ENCODE results near the gene PAPSS2. TPM values are rescaled to one million over a fixed set of nuclear protein-coding genes. Genes with fewer than 3 reads are reported as not detected.

PAPSS2 gene
- total RNA-seq, 2 experiments from 2014 or later = 0.05 to 0.30 TPM

DNA sequence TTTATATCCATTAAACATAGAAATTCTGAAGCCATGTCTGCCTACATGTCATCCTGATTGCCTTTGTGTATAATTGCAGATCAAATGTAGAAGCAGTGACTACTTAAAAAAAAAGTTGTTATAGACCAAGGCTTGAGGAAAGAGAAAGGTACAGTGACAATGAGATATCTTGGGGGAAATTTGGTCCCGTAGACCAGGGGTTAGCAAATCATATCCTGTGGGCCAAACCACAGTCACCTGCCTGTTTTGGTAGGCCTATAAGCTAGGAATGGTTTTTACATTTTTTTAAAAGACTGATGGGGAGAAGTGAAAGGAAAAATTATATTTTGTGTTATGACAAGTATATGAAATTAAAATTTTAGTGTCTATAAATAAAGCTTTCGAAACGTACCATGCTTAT lies 12.9 kb downstream of the PAPSS2 start:
- ChIA-PET CTCF (interaction anchor here (0.6 kb wide), 1 partner anchor 100 kb away, joined by 3 read pairs; no protein-coding TSS in a partner anchor), POLR2A (no interaction called here)
- intact Hi-C loops (cut with DNase I, micrococcal nuclease) = no loop called here
- ATAC-seq = no peak
- Mint-ChIP-seq H3K4me1 (peaks cover 7% of the 10 kb centered on the region), H3K4me3 (no peak overlapping the region), H3K9me3 (ENCODE audit: low read depth) (no peaks in the 10 kb centered on the region), H3K27me3 (peaks cover 4% of the 10 kb centered on the region), H3K36me3 (ENCODE audit: low read depth) (no peaks in the 10 kb centered on the region), H3K27ac (no peak overlapping the region)
- DNase-seq = no peak

DNA sequence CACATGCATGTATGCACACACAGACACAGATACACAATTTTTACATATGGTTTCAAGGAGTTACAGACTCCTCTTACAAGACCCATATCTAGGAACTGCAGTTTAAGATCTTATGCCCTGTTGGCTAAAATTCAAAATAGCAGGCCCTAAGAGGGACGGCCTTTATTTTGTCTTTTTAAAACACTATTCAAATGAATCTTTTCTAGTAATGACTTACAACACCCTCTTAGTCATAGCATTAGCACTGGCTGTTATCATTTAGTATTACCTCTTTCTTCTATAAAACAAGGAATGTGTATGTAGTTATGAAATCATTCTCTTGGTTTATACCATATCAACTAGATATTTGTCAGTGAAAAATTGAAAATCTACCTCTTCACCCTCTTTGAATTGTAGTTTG lies 15.3 kb downstream of the PAPSS2 start:
- ChIA-PET POLR2A (no interaction called here), CTCF (no interaction called here)
- Mint-ChIP-seq H3K27ac (no peak overlapping the region), H3K4me3 (no peak overlapping the region), H3K36me3 (ENCODE audit: low read depth) (no peaks in the 10 kb centered on the region), H3K4me1 (peaks cover 7% of the 10 kb centered on the region), H3K9me3 (ENCODE audit: low read depth) (no peaks in the 10 kb centered on the region), H3K27me3 (peaks cover 5% of the 10 kb centered on the region)
- DNase-seq = no peak
- intact Hi-C loops (cut with DNase I, micrococcal nuclease) = loop anchor here in 1 of 2 experiments (5.0 kb wide), 1 partner anchor 42 kb away; no protein-coding TSS in a partner anchor
- ATAC-seq = no peak

DNA sequence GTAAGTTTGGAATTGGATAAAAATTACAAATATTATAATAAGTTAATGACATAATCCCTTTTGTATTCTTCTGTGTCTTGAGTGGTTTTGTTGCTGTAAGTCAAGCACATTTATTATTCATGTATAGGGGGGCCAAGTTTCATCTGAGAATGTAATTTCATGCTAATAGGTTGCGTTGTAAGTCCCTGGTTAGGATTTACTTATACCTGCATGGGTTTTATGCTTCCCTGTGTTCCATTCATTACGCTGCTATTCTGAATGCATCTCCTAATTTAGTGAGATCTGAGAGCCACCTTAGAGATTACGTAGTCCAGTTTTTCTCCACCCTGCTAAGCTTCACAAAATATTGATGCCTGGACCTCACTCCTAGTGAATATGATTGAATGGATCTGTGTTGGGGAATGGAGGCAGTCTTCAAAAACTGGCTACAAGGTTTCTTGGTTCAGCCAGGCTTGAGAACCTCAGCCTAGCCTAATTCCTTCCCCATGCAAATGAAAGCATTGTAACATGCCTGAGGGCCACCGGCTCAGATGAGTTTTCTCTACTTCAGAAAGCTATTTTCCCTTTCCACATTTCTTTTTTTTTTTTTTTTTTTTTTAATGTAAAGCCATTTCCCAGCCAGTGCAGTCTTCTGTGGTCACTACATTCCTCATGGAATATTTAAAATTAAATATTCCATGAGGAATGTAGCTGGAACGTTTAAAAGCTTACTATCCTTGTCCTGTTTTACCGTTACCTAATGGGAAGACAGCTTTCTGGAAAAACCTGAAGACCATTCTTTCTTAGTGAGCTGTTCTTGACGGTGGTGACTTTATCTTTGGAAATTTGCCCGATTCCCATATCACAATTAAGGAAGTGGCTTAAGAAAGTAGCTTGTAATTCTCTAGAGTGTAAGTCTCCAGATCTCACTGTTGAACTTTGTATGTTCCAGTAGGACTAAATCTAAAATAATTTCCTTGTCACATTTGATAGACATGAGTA lies 16.0 kb downstream of the PAPSS2 start:
- Mint-ChIP-seq H3K36me3 (ENCODE audit: low read depth) (no peaks in the 10 kb centered on the region), H3K27me3 (peaks cover 6% of the 10 kb centered on the region), H3K27ac (no peak overlapping the region), H3K4me1 (peaks cover 2% of the 10 kb centered on the region), H3K9me3 (ENCODE audit: low read depth) (no peaks in the 10 kb centered on the region), H3K4me3 (no peak overlapping the region)
- intact Hi-C loops (cut with DNase I, micrococcal nuclease) = loop anchor here in 1 of 2 experiments (5.0 kb wide), 1 partner anchor 42 kb away; no protein-coding TSS in a partner anchor
- ATAC-seq (no peak), DNase-seq (no peak)
- ChIA-PET CTCF (interaction anchor here (0.6 to 1.4 kb wide), 4 partner anchors 19 to 100 kb away, joined by 3 to 5 read pairs (median 3); no protein-coding TSS in a partner anchor), POLR2A (interaction anchor here (0.6 kb wide), 1 partner anchor 416 kb away, joined by 5 read pairs; no protein-coding TSS in a partner anchor)

DNA sequence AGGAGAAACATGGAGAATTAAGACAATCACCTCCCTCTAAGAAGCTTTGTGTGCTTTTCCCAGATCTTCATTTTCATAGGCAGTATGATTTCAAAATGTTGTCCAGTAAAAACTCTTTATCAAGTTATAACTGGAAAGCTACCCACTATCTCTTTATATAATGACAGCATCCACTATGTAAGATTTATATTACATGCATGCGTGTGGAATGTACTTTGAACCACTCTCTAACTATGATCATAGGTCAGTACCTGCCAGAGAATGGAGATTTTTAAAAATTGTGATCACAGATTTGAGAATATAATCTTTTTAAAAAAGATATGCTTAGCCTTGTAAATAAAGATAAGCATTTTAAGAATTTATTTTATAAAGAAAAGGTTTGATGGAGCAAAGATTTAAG lies 17.9 kb downstream of the PAPSS2 start:
- Mint-ChIP-seq H3K9me3 (ENCODE audit: low read depth) (no peaks in the 10 kb centered on the region), H3K27ac (no peak overlapping the region), H3K4me1 (no peaks in the 10 kb centered on the region), H3K27me3 (peaks cover 8% of the 10 kb centered on the region), H3K36me3 (ENCODE audit: low read depth) (no peaks in the 10 kb centered on the region), H3K4me3 (no peak overlapping the region)
- intact Hi-C loops (cut with DNase I, micrococcal nuclease) = loop anchor here in 1 of 2 experiments (5.0 kb wide), 1 partner anchor 40 kb away; no protein-coding TSS in a partner anchor
- no peak for DNase-seq
- ATAC-seq = no peak
- CTCF ChIA-PET = no interaction called here
- POLR2A ChIA-PET = no interaction called here

DNA sequence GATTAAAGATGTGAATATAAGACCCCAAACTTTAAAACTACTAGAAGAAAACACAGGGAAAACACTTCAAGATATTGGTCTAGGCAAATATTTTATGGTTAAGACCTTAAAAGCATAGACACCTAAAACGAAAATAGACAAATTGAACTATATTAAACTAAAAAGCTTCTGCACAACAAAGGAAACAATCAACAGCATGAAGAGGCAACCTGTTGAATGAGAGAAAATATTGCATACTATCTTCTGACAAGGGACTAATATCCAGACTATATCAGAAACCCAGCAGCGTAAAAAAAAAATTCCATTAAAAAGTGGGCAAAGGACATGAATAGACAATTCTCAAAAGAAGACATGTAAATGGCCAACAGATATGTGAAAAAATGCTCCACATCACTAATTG lies 18.6 kb downstream of the PAPSS2 start:
- CTCF ChIA-PET = no interaction called here

DNA sequence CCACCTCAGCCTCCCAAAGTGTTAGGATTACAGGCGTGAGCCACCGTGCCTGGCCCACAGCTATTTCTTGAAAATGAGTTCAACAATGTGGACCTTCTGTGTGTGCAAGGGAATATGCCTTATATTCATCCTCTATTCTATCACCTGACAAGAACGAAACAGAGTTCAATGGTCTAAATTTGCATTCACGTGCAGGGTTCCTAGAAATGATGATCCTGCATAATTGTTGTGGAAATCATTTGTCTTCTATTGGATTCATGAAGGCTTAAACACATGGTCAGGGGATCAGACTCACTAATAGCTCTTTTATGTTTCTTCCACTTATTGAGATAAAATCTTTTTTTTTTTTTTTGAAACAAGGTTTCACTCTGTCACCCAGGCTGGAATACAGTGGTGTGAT lies 23.7 kb downstream of the PAPSS2 start:
- H3K9me3 Mint-ChIP-seq (ENCODE audit: low read depth) = no peaks in the 10 kb centered on the region
- no peak overlapping the region for H3K27ac Mint-ChIP-seq
- ChIA-PET POLR2A (no interaction called here), CTCF (no interaction called here)
- H3K36me3 Mint-ChIP-seq (ENCODE audit: low read depth) = no peaks in the 10 kb centered on the region
- DNase-seq (no peak), ATAC-seq (no peak)
- no peaks in the 10 kb centered on the region for H3K4me1 Mint-ChIP-seq
- intact Hi-C loops (cut with DNase I, micrococcal nuclease) = no loop called here
- H3K27me3 Mint-ChIP-seq = peaks cover 8% of the 10 kb centered on the region
- H3K4me3 Mint-ChIP-seq = no peak overlapping the region

More for the DNA sequence above, 18.6 kb downstream of the PAPSS2 start:
- Mint-ChIP-seq H3K36me3 (ENCODE audit: low read depth) (no peaks in the 10 kb centered on the region), H3K9me3 (ENCODE audit: low read depth) (no peaks in the 10 kb centered on the region), H3K27ac (no peak overlapping the region), H3K27me3 (peaks cover 8% of the 10 kb centered on the region), H3K4me3 (no peak overlapping the region), H3K4me1 (no peaks in the 10 kb centered on the region)
- ATAC-seq = no peak
- intact Hi-C loops (cut with DNase I, micrococcal nuclease) = loop anchor here in 1 of 2 experiments (5.0 kb wide), 1 partner anchor 39 kb away; no protein-coding TSS in a partner anchor
- POLR2A ChIA-PET = no interaction called here
- DNase-seq = no peak

DNA sequence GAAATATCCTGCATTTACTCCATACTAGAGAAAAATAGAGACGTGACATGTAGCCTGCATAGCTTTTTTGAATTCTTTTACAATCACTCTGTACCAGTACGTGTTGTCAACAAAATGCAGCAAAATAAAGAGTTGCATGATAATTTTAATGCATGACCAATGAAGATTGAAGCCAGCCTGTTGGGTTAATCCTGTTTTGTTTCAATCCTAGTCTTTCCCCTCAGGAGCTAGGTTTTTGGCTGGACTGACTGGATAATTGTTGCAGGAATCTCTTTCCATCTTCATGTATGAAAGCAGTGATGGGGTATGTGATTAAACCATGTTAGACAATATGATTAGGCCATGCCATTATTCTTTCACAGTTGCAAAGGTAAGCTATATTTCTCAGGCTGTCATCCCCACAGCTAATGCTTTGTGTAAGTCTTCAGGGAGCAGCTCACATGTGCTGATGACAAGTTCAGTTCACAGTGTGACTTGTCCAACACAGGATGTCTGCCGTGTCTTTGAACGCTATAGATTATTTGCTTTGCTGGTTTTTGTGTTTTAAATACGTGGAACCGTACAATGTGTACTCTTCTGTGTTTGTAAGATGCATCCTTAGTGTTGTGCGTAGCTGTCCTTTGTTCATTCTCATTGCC lies 24.4 kb downstream of the PAPSS2 start:
- Mint-ChIP-seq H3K27me3 (peaks cover 6% of the 10 kb centered on the region), H3K9me3 (ENCODE audit: low read depth) (no peaks in the 10 kb centered on the region), H3K4me1 (no peaks in the 10 kb centered on the region), H3K36me3 (ENCODE audit: low read depth) (no peaks in the 10 kb centered on the region), H3K4me3 (no peak overlapping the region), H3K27ac (no peak overlapping the region)
- no peak for ATAC-seq
- ChIA-PET CTCF (interaction anchor here (1.0 to 2.0 kb wide), 2 partner anchors 12 to 50 kb away, joined by 3 to 4 read pairs; no protein-coding TSS in a partner anchor), POLR2A (no interaction called here)
- intact Hi-C loops (cut with DNase I, micrococcal nuclease) = no loop called here
- no peak for DNase-seq

DNA sequence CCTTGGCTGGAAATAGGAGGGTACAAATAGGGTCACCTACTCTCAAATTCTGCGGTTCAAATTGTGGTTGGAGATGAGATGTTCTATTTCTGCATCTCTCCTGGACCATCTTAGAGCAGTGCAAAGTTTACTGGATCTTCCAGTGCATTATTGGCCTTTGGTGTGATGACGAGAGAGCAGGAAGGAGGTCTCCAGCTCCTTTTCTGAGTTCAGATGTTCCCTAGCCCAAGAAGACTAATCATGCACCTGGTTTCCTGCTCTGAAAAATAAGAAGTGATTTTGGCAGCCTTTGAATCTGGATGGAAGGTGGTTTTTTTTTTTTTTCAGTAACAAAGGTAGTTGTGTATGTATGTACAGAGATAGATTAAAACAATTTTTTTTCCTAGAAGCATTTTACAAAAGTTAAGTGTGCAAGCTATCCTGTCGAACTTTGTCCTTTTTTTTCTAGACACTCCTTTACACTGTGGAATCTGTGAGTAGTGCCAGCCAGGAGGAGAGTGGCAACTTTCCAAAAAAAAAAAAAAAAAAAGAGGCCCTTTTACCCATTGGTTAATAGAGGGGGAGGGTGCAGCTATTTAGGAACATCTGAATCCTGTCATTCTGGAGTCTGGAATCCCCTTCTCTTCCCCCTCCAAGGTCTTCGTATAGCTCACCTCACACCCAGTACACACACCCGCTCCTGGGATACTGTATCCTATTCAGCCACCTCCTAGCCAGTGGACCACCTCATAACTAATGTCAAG lies 26.3 kb downstream of the PAPSS2 start:
- DNase-seq (no peak), ATAC-seq (no peak)
- Mint-ChIP-seq H3K4me1 (no peaks in the 10 kb centered on the region), H3K4me3 (no peak overlapping the region), H3K36me3 (ENCODE audit: low read depth) (no peaks in the 10 kb centered on the region), H3K27me3 (peaks cover 3% of the 10 kb centered on the region), H3K27ac (no peak overlapping the region), H3K9me3 (ENCODE audit: low read depth) (no peaks in the 10 kb centered on the region)
- ChIA-PET CTCF (interaction anchor here (2.0 kb wide), 1 partner anchor 48 kb away, joined by 4 read pairs; no protein-coding TSS in a partner anchor), POLR2A (interaction anchor here (0.6 kb wide), 1 partner anchor 22 kb away, joined by 3 read pairs; no protein-coding TSS in a partner anchor)
- intact Hi-C loops (cut with DNase I, micrococcal nuclease) = no loop called here

DNA sequence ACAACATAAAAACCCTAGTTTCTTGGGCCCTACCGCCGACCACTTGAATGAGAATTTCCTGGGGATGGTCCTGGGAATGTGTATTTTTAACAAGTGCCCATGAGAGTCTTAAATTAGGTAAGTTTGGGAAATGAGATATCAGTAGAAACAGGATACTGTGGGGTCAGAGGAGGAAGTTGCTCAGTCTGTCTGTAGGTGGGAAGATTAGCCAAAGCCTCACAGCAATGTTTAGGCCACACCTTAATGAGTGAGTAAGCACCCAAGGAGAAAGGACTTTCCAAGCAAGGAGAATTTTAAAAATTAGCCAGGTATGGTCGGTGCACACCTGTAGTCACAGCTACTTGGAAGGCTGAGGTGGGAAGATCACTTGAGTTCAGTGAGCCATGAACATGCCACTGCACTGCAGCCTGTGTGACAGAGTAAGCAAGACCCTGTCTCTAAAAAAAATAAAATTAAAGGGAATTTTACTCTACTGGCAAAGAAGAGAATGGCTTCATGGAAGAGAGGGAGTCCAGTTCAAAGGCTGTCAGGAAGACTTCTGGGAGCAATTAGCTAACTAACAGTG lies 31.9 kb downstream of the PAPSS2 start:
- Mint-ChIP-seq H3K9me3 (ENCODE audit: low read depth) (no peaks in the 10 kb centered on the region), H3K4me1 (no peaks in the 10 kb centered on the region), H3K4me3 (no peak overlapping the region), H3K27ac (no peak overlapping the region), H3K36me3 (ENCODE audit: low read depth) (no peaks in the 10 kb centered on the region), H3K27me3 (no peaks in the 10 kb centered on the region)
- intact Hi-C loops (cut with DNase I, micrococcal nuclease) = no loop called here
- ChIA-PET CTCF (no interaction called here), POLR2A (no interaction called here)
- ATAC-seq (no peak), DNase-seq (no peak)

DNA sequence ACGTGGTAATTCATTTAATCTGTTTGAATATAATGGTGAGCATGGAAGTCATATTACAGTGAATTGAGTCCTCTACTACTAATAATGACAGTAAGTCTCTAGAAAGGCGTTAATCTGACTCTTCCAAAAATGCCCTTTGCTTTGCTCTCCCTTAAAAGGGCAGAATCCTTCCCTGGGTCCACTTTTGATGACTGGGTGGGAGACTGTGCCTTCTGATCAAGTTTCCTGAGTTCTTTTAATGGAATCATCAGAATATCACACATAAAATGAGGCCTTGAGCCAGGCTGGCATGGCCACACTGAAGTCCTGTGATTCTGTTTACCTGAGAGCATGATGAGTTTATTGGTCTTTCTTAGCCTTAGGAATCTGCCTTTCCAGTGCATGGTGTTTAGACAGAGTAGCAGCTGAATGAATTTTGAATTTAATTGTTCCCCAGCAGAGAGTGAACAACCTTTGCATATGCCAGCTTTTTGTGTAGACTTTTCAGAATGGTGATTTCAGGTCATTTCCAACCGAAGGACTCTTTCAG lies 33.3 kb downstream of the PAPSS2 start:
- Mint-ChIP-seq H3K27me3 (peaks cover 2% of the 10 kb centered on the region), H3K4me3 (no peak overlapping the region), H3K36me3 (ENCODE audit: low read depth) (no peaks in the 10 kb centered on the region), H3K27ac (no peak overlapping the region), H3K4me1 (no peaks in the 10 kb centered on the region), H3K9me3 (ENCODE audit: low read depth) (no peaks in the 10 kb centered on the region)
- ATAC-seq (no peak), DNase-seq (no peak)
- POLR2A ChIA-PET = no interaction called here
- intact Hi-C loops (cut with DNase I, micrococcal nuclease) = no loop called here
- CTCF ChIA-PET = interaction anchor here (0.8 to 1.0 kb wide), 2 partner anchors 8 to 19 kb away, joined by 3 read pairs; no protein-coding TSS in a partner anchor
